GM10248 (cell line): ENCODE results near the gene CNN1.

ENCODE experiments used
- CTCF ChIA-PET: fragments of 300-600 bp; sonication (Branson Sonifier 250); formaldehyde crosslinking; extraction: SDS; loops from one replicate; lab custom pipeline; 2021; ENCODE audit warnings: antibody characterized with exemption; lab: Yijun Ruan, JAX
- POLR2A ChIA-PET: fragments of 350-650 bp; sonication (Branson Sonifier 250); formaldehyde crosslinking; extraction: SDS; loops from one replicate; lab custom pipeline; 2020; ENCODE audit warnings: antibody characterized with exemption; lab: Yijun Ruan, JAX
- DNase-seq: peaks from one replicate; pipeline ENCODE4 v3.0.0; 2012; ENCODE audit errors: extremely low spot score
- CTCF ChIP-seq: IDR thresholded peaks from 2 replicates; pipeline ENCODE4 v1.5.1; 2012; ENCODE audit warnings: mild to moderate bottlenecking, low read depth; ENCODE audit errors: extremely low read depth, missing control alignments, control extremely low read depth

CNN1 gene

GRCh38 chr19:11574689-11575088 is 36.0 kb downstream of the CNN1 start:
- DNase-seq, result no peak
- ChIA-PET CTCF (interaction anchor here (0.7 to 3.8 kb wide), 5 partner anchors 10 to 92 kb away, joined by 3 to 23 read pairs (median 4); partner anchors contain the start of gene ELOF1), POLR2A (no interaction called here)
- no peak for TF ChIP-seq CTCF

- ChIA-PET POLR2A (interaction anchor here (0.6 kb wide), 1 partner anchor 34 kb away, joined by 5 read pairs; no protein-coding TSS in a partner anchor), CTCF (interaction anchor here (0.9 to 3.8 kb wide), 5 partner anchors 12 to 94 kb away, joined by 3 to 23 read pairs (median 4); partner anchors contain the start of gene ELOF1)
- no peak for DNase-seq
- no peak for TF ChIP-seq CTCF
Measured at GRCh38 chr19:11576227-11576626, 37.6 kb downstream of the CNN1 start.

GRCh38 chr19:11577451-11578257 is 39.0 kb downstream of the CNN1 start, which contains the start of gene ACP5:
Gene ACP5 (minus strand): TSS chr19:11577645. CDS start chr19:11577317, 328 bp downstream.
- ChIA-PET POLR2A (interaction anchor here (0.6 kb wide), 1 partner anchor 328 kb away, joined by 9 read pairs; no protein-coding TSS in a partner anchor), CTCF (interaction anchor here (0.7 to 6.0 kb wide), 6 partner anchors 9 to 23 kb away, joined by 3 to 37 read pairs (median 3); partner anchors contain the start of gene ELOF1)
- TF ChIP-seq CTCF, result no peak
- DNase-seq, result no peak

GRCh38 chr19:11578258-11579142 is 39.8 kb downstream of the CNN1 start:
- TF ChIP-seq CTCF, result no peak
- ChIA-PET CTCF (interaction anchor here (0.7 to 6.0 kb wide), 8 partner anchors 9 to 219 kb away, joined by 3 to 37 read pairs (median 3); partner anchors contain the start of gene ELOF1), POLR2A (interaction anchor here (0.6 kb wide), 1 partner anchor 329 kb away, joined by 9 read pairs; no protein-coding TSS in a partner anchor)
- DNase-seq, result peak; percentile 75

GRCh38 chr19:11580116-11580515 is 41.5 kb downstream of the CNN1 start:
- CTCF ChIA-PET, result interaction anchor here (1.4 to 6.0 kb wide), 3 partner anchors 17 to 44 kb away, joined by 5 to 37 read pairs (median 8); partner anchors contain the start of gene ELOF1
- no peak for TF ChIP-seq CTCF
- no peak for DNase-seq
- POLR2A ChIA-PET, result interaction anchor here (0.6 kb wide), 1 partner anchor 36 kb away, joined by 3 read pairs; no protein-coding TSS in a partner anchor
